Prostate gland (tissue), 2 donors: ENCODE measurements around the gene F3.

Source experiments
- CTCF ChIP-seq, 4 experiments: fragments of 200-600 bp in 2 of 4; fragments of 450-650 bp in 2 of 4; sonication (generic) in 2 of 4; IDR thresholded peaks; 1 replicate in 3 of 4; 2 replicates in 1 of 4; pipeline ENCODE4 v1.5.1; 2016 to 2019; ENCODE audit warnings: antibody characterized with exemption in 4 of 4, mild to moderate bottlenecking in 2 of 4, moderate library complexity in 2 of 4
- POLR2A ChIP-seq: fragments of 450-650 bp; IDR thresholded peaks from one replicate; pipeline ENCODE4 v1.6.1; 2016; ENCODE audit warnings: antibody characterized with exemption, mild to moderate bottlenecking
- POLR2AphosphoS5 ChIP-seq: sonication (generic); formaldehyde crosslinking; IDR thresholded peaks from one replicate; pipeline ENCODE4 v1.6.1; 2017; ENCODE audit warnings: antibody characterized with exemption

GRCh38 chr1:94572780-94573179 is 31.2 kb upstream of the F3 start:
- TF ChIP-seq POLR2A, result no peak
- no peak for TF ChIP-seq CTCF (IDR thresholded peaks at IDR 0.05)
- no peak for TF ChIP-seq POLR2AphosphoS5
